NT2/D1 (cell line): ENCODE data around the gene DAPK1.

ENCODE experiments used
- DNase-seq: peaks from one replicate; pipeline ENCODE4 v3.0.0-alpha.2; 2011; ENCODE audit warnings: low read depth, low spot score
- H3K27me3 ChIP-seq: 2 replicates; pipeline ENCODE4 v1.6.0; 2011; ENCODE audit warnings: mild to moderate bottlenecking; ENCODE audit not compliant: insufficient read length, insufficient read depth
- H3K36me3 ChIP-seq: 2 replicates; pipeline ENCODE4 v1.6.1; 2011; ENCODE audit warnings: mild to moderate bottlenecking, low read length, mixed read lengths; ENCODE audit not compliant: insufficient read depth, insufficient read length
- H3K4me1 ChIP-seq: 2 replicates; pipeline ENCODE4 v1.5.1; 2011; ENCODE audit not compliant: insufficient read depth, insufficient read length
- H3K4me3 ChIP-seq: 2 replicates; pipeline ENCODE4 v1.5.1; 2011; ENCODE audit warnings: low read depth; ENCODE audit not compliant: insufficient read length
- H3K9ac ChIP-seq: 2 replicates; pipeline ENCODE4 v1.6.0; 2011; ENCODE audit warnings: low read depth; ENCODE audit not compliant: insufficient read length
- H3K9me3 ChIP-seq: 2 replicates; pipeline ENCODE4 v1.5.1; 2011; ENCODE audit warnings: mild to moderate bottlenecking, low read length; ENCODE audit not compliant: insufficient read depth
- SUZ12 ChIP-seq: IDR thresholded peaks from 2 replicates; pipeline ENCODE4 v1.6.1; 2011; ENCODE audit not compliant: insufficient read length, insufficient read depth; ENCODE audit errors: extremely low read depth
- YY1 ChIP-seq: IDR thresholded peaks from 2 replicates; pipeline ENCODE4 v1.6.1; 2011; ENCODE audit not compliant: insufficient read length, insufficient read depth
- ZNF274 ChIP-seq: IDR thresholded peaks from 2 replicates; pipeline ENCODE4 v1.6.1; 2011; ENCODE audit warnings: mild to moderate bottlenecking, low read depth, low read length

Gene DAPK1

GRCh38 chr9:87667164-87667738, 169.6 kb downstream of the DAPK1 start:
- peaks cover 61% of the 10 kb centered on the region for H3K36me3 ChIP-seq
- no peak overlapping the region for H3K4me3 ChIP-seq
- no peak overlapping the region for H3K9ac ChIP-seq
- peak; percentile 54 for DNase-seq
- H3K9me3 ChIP-seq, result peaks cover 43% of the 10 kb centered on the region
- H3K27me3 ChIP-seq, result no peaks in the 10 kb centered on the region
- TF ChIP-seq SUZ12 (no peak), YY1 (no peak), ZNF274 (no peak)
- peaks cover 6% of the 10 kb centered on the region for H3K4me1 ChIP-seq

GRCh38 chr9:87668222-87668621, 170.6 kb downstream of the DAPK1 start:
- TF ChIP-seq ZNF274 (no peak), YY1 (no peak), SUZ12 (no peak)
- Histone ChIP-seq H3K36me3 (peaks cover 70% of the 10 kb centered on the region), H3K9ac (no peak overlapping the region), H3K9me3 (peaks cover 43% of the 10 kb centered on the region), H3K4me1 (peaks cover 5% of the 10 kb centered on the region), H3K27me3 (no peaks in the 10 kb centered on the region), H3K4me3 (no peak overlapping the region)
- no peak for DNase-seq

- H3K36me3 ChIP-seq, result peaks cover 70% of the 10 kb centered on the region
- peaks cover 43% of the 10 kb centered on the region for H3K9me3 ChIP-seq
- no peak for TF ChIP-seq YY1
- no peak for TF ChIP-seq ZNF274
- no peak for TF ChIP-seq SUZ12
Observed at GRCh38 chr9:87668722-87669121, 171.1 kb downstream of the DAPK1 start.

GRCh38 chr9:87670572-87671264, 173.1 kb downstream of the DAPK1 start:
- Histone ChIP-seq H3K9me3 (peaks cover 27% of the 10 kb centered on the region), H3K27me3 (no peaks in the 10 kb centered on the region), H3K4me3 (no peak overlapping the region), H3K36me3 (peaks cover 52% of the 10 kb centered on the region), H3K9ac (no peak overlapping the region), H3K4me1 (no peaks in the 10 kb centered on the region)
- DNase-seq, result no peak
- TF ChIP-seq YY1, result no peak
- no peak for TF ChIP-seq ZNF274
- TF ChIP-seq SUZ12, result no peak

More at GRCh38 chr9:87668722-87669121, 171.1 kb downstream of the DAPK1 start:
- Histone ChIP-seq H3K9ac (no peak overlapping the region), H3K4me3 (no peak overlapping the region), H3K4me1 (no peaks in the 10 kb centered on the region), H3K27me3 (no peaks in the 10 kb centered on the region)
- no peak for DNase-seq

GRCh38 chr9:87671478-87671877, 173.8 kb downstream of the DAPK1 start:
- H3K4me3 ChIP-seq, result no peak overlapping the region
- peaks cover 19% of the 10 kb centered on the region for H3K9me3 ChIP-seq
- H3K36me3 ChIP-seq, result peaks cover 50% of the 10 kb centered on the region
- no peak overlapping the region for H3K9ac ChIP-seq
- DNase-seq, result no peak
- no peaks in the 10 kb centered on the region for H3K4me1 ChIP-seq
- H3K27me3 ChIP-seq, result no peaks in the 10 kb centered on the region
- TF ChIP-seq YY1, result no peak
- TF ChIP-seq ZNF274, result no peak
- no peak for TF ChIP-seq SUZ12

GRCh38 chr9:87671925-87672324, 174.3 kb downstream of the DAPK1 start:
- Histone ChIP-seq H3K9me3 (peaks cover 15% of the 10 kb centered on the region), H3K4me3 (no peak overlapping the region), H3K4me1 (no peaks in the 10 kb centered on the region), H3K27me3 (no peaks in the 10 kb centered on the region), H3K36me3 (peaks cover 51% of the 10 kb centered on the region), H3K9ac (no peak overlapping the region)
- TF ChIP-seq SUZ12, result no peak
- TF ChIP-seq ZNF274, result no peak
- no peak for TF ChIP-seq YY1
- DNase-seq, result no peak

GRCh38 chr9:87672586-87672985, 174.9 kb downstream of the DAPK1 start:
- no peak overlapping the region for H3K9ac ChIP-seq
- no peak for TF ChIP-seq ZNF274
- no peak for TF ChIP-seq YY1
- no peak for TF ChIP-seq SUZ12
- DNase-seq, result no peak
- no peak overlapping the region for H3K4me3 ChIP-seq
- peaks cover 8% of the 10 kb centered on the region for H3K9me3 ChIP-seq
- peaks cover 55% of the 10 kb centered on the region for H3K36me3 ChIP-seq
- H3K4me1 ChIP-seq, result no peaks in the 10 kb centered on the region
- no peaks in the 10 kb centered on the region for H3K27me3 ChIP-seq
